ENCODE results near the gene TMEM89. TPM values are rescaled to one million over a fixed set of nuclear protein-coding genes. Genes with fewer than 3 reads are reported as not detected.

Gene TMEM89
- total RNA-seq, 1 experiment from 2014 or later: not detected

DNA sequence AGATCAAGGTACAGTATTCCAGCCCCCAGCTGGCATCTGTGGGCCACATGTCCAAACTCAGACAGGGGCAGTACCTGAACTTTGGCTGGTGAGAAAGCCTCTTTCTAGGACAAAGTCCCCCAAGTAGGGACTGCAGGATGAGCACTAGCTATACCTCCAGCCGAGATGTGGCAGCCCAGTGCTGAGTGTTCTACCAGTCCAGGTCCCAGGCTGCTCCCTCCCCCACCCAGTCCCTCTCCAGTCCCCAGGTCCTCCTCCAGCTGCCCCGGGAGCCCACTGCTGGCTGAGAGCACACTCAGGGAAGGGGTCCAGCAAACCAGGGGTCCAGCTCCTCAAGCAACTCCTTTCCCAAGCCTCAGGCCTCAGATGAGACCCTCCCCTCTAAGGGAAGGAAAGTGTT, 12.2 kb upstream of the TMEM89 start:
- H3K9me3 Mint-ChIP-seq (ENCODE audit: unreplicated experiment): no peaks in the 10 kb centered on the region
- intact Hi-C loops (cut with micrococcal nuclease): loop anchor here (2.0 kb wide), 1 partner anchor 51 kb away; the partner anchor contains the start of gene NCKIPSD
- peaks cover 10% of the 10 kb centered on the region for H3K4me1 Mint-ChIP-seq (ENCODE audit: insufficient read depth, unreplicated experiment)
- DNase-seq (ENCODE audit: unreplicated experiment): no peak
- no TSS peak for BruUV-seq (replicated peaks)
- POLR2A ChIA-PET: interaction anchor here (0.7 to 4.1 kb wide), 8 partner anchors 11 to 193 kb away, joined by 4 to 93 read pairs (median 32); partner anchors contain the start of genes CCDC51, CELSR3, COL7A1 and PFKFB4
- H3K27ac Mint-ChIP-seq (ENCODE audit: low read depth, unreplicated experiment): peak overlapping the region; percentile 85
- H3K36me3 Mint-ChIP-seq (ENCODE audit: insufficient read depth, unreplicated experiment): peaks cover 37% of the 10 kb centered on the region
- H3K4me3 Mint-ChIP-seq (ENCODE audit: unreplicated experiment): peak overlapping the region; percentile 84
- no peak for TF ChIP-seq CTCF (IDR thresholded peaks at IDR 0.05; ENCODE audit: unreplicated experiment)
- H3K27me3 Mint-ChIP-seq (ENCODE audit: insufficient read depth, unreplicated experiment): no peaks in the 10 kb centered on the region
- CTCF ChIA-PET: interaction anchor here (0.7 to 3.4 kb wide), 5 partner anchors 13 to 35 kb away, joined by 3 to 22 read pairs (median 12); partner anchors contain the start of gene CELSR3

- DNase-seq (ENCODE audit: unreplicated experiment): no peak
- H3K4me1 Mint-ChIP-seq (ENCODE audit: insufficient read depth, unreplicated experiment): peaks cover 10% of the 10 kb centered on the region
- no TSS peak for BruUV-seq (replicated peaks)
- H3K27me3 Mint-ChIP-seq (ENCODE audit: insufficient read depth, unreplicated experiment): no peaks in the 10 kb centered on the region
- H3K9me3 Mint-ChIP-seq (ENCODE audit: unreplicated experiment): no peaks in the 10 kb centered on the region
- H3K4me3 Mint-ChIP-seq (ENCODE audit: unreplicated experiment): peak overlapping the region; percentile 84
- ChIA-PET CTCF (interaction anchor here (0.9 to 3.4 kb wide), 3 partner anchors 20 to 35 kb away, joined by 3 to 22 read pairs (median 12); no protein-coding TSS in a partner anchor), POLR2A (interaction anchor here (3.6 to 4.1 kb wide), 3 partner anchors 11 to 35 kb away, joined by 50 to 93 read pairs (median 88); partner anchors contain the start of genes CELSR3, COL7A1 and TMEM89)
- peak overlapping the region; percentile 85 for H3K27ac Mint-ChIP-seq (ENCODE audit: low read depth, unreplicated experiment)
- peaks cover 41% of the 10 kb centered on the region for H3K36me3 Mint-ChIP-seq (ENCODE audit: insufficient read depth, unreplicated experiment)
- intact Hi-C loops (cut with micrococcal nuclease): no loop called here
- no peak for TF ChIP-seq CTCF (IDR thresholded peaks at IDR 0.05; ENCODE audit: unreplicated experiment)
These were observed 11.7 kb upstream of the TMEM89 start for GRCh38 chr3:48633256-48633655.

- Mint-ChIP-seq H3K36me3 (ENCODE audit: insufficient read depth, unreplicated experiment) (peaks cover 49% of the 10 kb centered on the region), H3K27ac (ENCODE audit: low read depth, unreplicated experiment) (peak overlapping the region; percentile 69), H3K4me1 (ENCODE audit: insufficient read depth, unreplicated experiment) (peaks cover 10% of the 10 kb centered on the region), H3K9me3 (ENCODE audit: unreplicated experiment) (no peaks in the 10 kb centered on the region), H3K4me3 (ENCODE audit: unreplicated experiment) (no peak overlapping the region), H3K27me3 (ENCODE audit: insufficient read depth, unreplicated experiment) (no peaks in the 10 kb centered on the region)
- ChIA-PET CTCF (interaction anchor here (1.4 kb wide), 1 partner anchor 108 kb away, joined by 3 read pairs; no protein-coding TSS in a partner anchor), POLR2A (interaction anchor here (0.6 to 1.2 kb wide), 3 partner anchors 11 to 33 kb away, joined by 3 to 4 read pairs (median 3); no protein-coding TSS in a partner anchor)
- TF ChIP-seq CTCF (IDR thresholded peaks at IDR 0.05; ENCODE audit: unreplicated experiment): no peak
- BruUV-seq (replicated peaks): no TSS peak
- intact Hi-C loops (cut with micrococcal nuclease): no loop called here
- DNase-seq (ENCODE audit: unreplicated experiment): no peak
These were observed 10.2 kb upstream of the TMEM89 start for GRCh38 chr3:48631516-48632448.

GRCh38 chr3:48630833-48631232, 9.3 kb upstream of the TMEM89 start:
- no TSS peak for BruUV-seq (replicated peaks)
- DNase-seq (ENCODE audit: unreplicated experiment): no peak
- no peak overlapping the region for H3K4me3 Mint-ChIP-seq (ENCODE audit: unreplicated experiment)
- no peaks in the 10 kb centered on the region for H3K27me3 Mint-ChIP-seq (ENCODE audit: insufficient read depth, unreplicated experiment)
- intact Hi-C loops (cut with micrococcal nuclease): no loop called here
- peaks cover 10% of the 10 kb centered on the region for H3K4me1 Mint-ChIP-seq (ENCODE audit: insufficient read depth, unreplicated experiment)
- no peak for TF ChIP-seq CTCF (IDR thresholded peaks at IDR 0.05; ENCODE audit: unreplicated experiment)
- ChIA-PET CTCF (interaction anchor here (1.4 kb wide), 1 partner anchor 109 kb away, joined by 3 read pairs; no protein-coding TSS in a partner anchor), POLR2A (interaction anchor here (0.8 to 1.2 kb wide), 2 partner anchors 12 to 32 kb away, joined by 3 to 4 read pairs; no protein-coding TSS in a partner anchor)
- peak overlapping the region; percentile 69 for H3K27ac Mint-ChIP-seq (ENCODE audit: low read depth, unreplicated experiment)
- H3K36me3 Mint-ChIP-seq (ENCODE audit: insufficient read depth, unreplicated experiment): peaks cover 59% of the 10 kb centered on the region
- no peaks in the 10 kb centered on the region for H3K9me3 Mint-ChIP-seq (ENCODE audit: unreplicated experiment)
